ENCODE results near the gene FABP7. TPM values are rescaled to one million over a fixed set of nuclear protein-coding genes. Genes with fewer than 3 reads are reported as not detected.

Gene FABP7
- total RNA-seq, 1 donor from 2014 or later = not detected

- H3K9me3 ChIP-seq = no peaks in the 10 kb centered on the region
- H3K4me3 ChIP-seq = no peak overlapping the region
- peaks cover 12% of the 10 kb centered on the region for H3K36me3 ChIP-seq
- DNase-seq (no peak), ATAC-seq (no peak)
- no peak for TF ChIP-seq CTCF (IDR thresholded peaks at IDR 0.05)
- no peak overlapping the region for H3K27ac ChIP-seq
- no peaks in the 10 kb centered on the region for H3K27me3 ChIP-seq
- no peaks in the 10 kb centered on the region for H3K4me1 ChIP-seq
- intact Hi-C loops (cut with DNase I) = no loop called here
Observed at GRCh38 chr6:122809691-122810090, 30.2 kb downstream of the FABP7 start.

- intact Hi-C loops (cut with DNase I) = no loop called here
- TF ChIP-seq CTCF (IDR thresholded peaks at IDR 0.05) = no peak
- H3K4me3 ChIP-seq = no peak overlapping the region
- no peaks in the 10 kb centered on the region for H3K9me3 ChIP-seq
- peaks cover 7% of the 10 kb centered on the region for H3K36me3 ChIP-seq
- no peak overlapping the region for H3K27ac ChIP-seq
- ATAC-seq (no peak), DNase-seq (no peak)
- no peaks in the 10 kb centered on the region for H3K4me1 ChIP-seq
- no peaks in the 10 kb centered on the region for H3K27me3 ChIP-seq
Observed at GRCh38 chr6:122810189-122810588, 30.7 kb downstream of the FABP7 start.

GRCh38 chr6:122817358-122817757, 37.8 kb downstream of the FABP7 start:
- Histone ChIP-seq H3K4me3 (no peak overlapping the region), H3K27me3 (no peaks in the 10 kb centered on the region), H3K4me1 (no peaks in the 10 kb centered on the region), H3K36me3 (no peaks in the 10 kb centered on the region), H3K27ac (no peak overlapping the region), H3K9me3 (no peaks in the 10 kb centered on the region)
- DNase-seq = no peak
- no peak for TF ChIP-seq CTCF (IDR thresholded peaks at IDR 0.05)
- ATAC-seq = no peak
- intact Hi-C loops (cut with DNase I) = no loop called here

GRCh38 chr6:122817766-122818165, 38.2 kb downstream of the FABP7 start:
- TF ChIP-seq CTCF (IDR thresholded peaks at IDR 0.05) = no peak
- no peak for ATAC-seq
- intact Hi-C loops (cut with DNase I) = no loop called here
- Histone ChIP-seq H3K36me3 (no peaks in the 10 kb centered on the region), H3K4me1 (no peaks in the 10 kb centered on the region), H3K27me3 (no peaks in the 10 kb centered on the region), H3K9me3 (no peaks in the 10 kb centered on the region), H3K4me3 (no peak overlapping the region), H3K27ac (no peak overlapping the region)
- DNase-seq = no peak

GRCh38 chr6:122818866-122819265, 39.4 kb downstream of the FABP7 start:
- TF ChIP-seq CTCF (IDR thresholded peaks at IDR 0.05) = no peak
- DNase-seq (no peak), ATAC-seq (no peak)
- no peak overlapping the region for H3K4me3 ChIP-seq
- H3K27me3 ChIP-seq = no peaks in the 10 kb centered on the region
- no peaks in the 10 kb centered on the region for H3K36me3 ChIP-seq
- intact Hi-C loops (cut with DNase I) = no loop called here
- no peaks in the 10 kb centered on the region for H3K9me3 ChIP-seq
- no peak overlapping the region for H3K27ac ChIP-seq
- H3K4me1 ChIP-seq = no peaks in the 10 kb centered on the region

- no peak for ATAC-seq
- Histone ChIP-seq H3K4me3 (no peak overlapping the region), H3K27me3 (no peaks in the 10 kb centered on the region), H3K36me3 (no peaks in the 10 kb centered on the region), H3K27ac (no peak overlapping the region), H3K9me3 (no peaks in the 10 kb centered on the region), H3K4me1 (no peaks in the 10 kb centered on the region)
- intact Hi-C loops (cut with DNase I) = no loop called here
- DNase-seq = no peak
- TF ChIP-seq CTCF (IDR thresholded peaks at IDR 0.05) = no peak
Observed at GRCh38 chr6:122821095-122821494, 41.6 kb downstream of the FABP7 start.

Data from upper lobe of right lung (tissue), 1 donor.